ENCODE measurements around the gene KBTBD13.

KBTBD13 gene

GRCh38 chr15:65054333-65055200 is 22.0 kb upstream of the KBTBD13 start:
- DNase-seq = peak; percentile 51

GRCh38 chr15:65055201-65055870 is 21.2 kb upstream of the KBTBD13 start:
- no peak for DNase-seq

GRCh38 chr15:65056106-65056505 is 20.4 kb upstream of the KBTBD13 start:
- DNase-seq = no peak

DNA sequence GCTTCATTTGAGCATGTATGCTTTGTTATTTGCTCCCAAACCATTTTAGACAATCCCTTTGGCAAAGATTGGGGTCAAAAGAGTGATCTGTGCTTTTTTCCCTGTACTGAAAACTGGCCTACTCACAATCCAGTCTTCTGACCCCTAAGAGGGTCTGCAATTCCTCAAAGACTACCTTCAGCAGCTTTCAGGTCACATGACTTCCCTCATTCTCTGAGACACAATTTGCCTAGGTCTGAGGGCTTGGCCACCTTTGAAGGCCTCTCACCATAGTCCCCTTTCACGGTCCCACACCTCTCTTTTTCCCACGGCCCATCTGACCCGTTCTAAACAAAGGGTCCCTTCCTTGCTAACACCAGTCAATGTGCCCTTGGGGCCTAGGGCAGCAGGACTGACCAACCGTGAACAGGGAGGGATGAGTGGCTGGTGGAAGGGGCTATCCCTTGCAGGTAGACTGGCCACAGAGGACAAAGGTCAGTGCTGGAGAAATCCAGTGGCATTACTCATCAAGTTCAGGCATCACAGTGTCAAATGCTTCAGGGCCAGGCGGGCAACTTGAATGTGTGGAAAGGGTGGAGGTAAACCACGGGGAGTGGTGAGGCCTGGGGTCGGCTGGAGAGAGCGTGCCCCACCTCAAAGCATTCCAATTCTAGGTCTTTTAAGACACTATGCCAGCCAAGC is 19.5 kb upstream of the KBTBD13 start:
- no peak for DNase-seq

DNA sequence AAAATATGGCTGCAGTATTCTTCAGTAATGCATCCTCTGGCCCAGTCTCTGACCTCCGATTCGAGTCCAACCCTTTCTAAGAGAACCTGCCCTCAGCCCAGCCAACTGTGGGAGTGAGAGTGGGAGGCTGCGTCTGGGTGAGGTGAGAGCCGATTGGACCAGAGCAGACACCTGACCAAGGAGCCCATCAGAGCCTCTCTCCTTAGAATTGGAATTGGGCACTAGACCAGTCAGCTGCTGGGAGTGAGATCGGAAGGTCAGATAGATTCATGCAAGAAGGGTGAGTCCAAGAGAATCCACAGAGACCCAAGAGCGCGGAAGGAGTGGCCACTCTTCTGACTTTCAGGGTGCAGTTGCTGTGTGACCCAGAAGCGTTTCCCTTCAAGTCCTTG is 19.0 kb upstream of the KBTBD13 start:
- DNase-seq = no peak

DNA sequence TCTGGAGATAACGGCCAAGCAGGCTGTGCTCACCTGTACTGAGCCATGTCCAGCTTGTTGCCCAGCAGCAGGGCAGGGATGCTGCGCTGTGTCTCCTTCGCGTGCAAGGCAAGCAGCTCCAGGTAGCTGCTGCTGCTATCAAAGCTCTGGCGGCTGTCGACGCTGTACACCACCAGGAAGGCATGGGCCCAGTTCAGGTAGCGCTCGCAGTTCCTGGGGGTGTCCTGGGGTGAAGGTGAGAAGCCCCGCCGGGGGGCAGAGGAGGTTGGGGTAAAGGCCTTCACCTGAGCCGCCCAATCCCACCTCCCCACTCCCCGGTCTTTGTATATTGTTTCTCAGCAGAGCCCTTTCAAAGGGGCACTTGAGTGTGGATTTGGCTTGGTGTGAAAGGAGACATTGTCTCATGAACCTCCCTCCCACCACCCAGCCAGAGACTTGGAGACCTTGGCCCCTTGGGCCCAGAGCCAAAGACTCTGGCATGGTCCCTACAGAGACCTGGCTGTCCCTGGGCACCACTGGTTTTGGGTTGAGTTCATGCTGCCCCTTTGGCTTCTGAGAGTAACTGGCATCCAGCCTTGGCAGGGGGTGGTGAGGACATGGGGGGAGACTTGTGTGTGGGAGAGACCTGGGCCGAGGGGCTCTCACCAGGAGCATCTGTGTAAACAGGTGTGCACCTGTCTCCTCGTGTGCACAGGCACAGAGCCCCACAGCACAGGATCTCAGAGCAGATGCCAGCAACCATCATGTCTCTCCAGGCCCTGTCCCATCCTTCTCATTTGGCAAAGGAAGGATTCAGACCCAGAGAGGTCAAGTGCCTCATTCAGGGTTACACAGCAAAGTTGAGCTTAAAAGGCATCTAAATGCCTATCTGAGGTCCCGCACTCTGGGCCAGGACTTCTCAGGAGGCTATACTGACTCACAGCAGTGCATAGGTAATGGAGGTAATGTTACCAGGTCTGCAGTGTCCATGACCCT is 17.9 kb upstream of the KBTBD13 start:
- no peak for DNase-seq

DNA sequence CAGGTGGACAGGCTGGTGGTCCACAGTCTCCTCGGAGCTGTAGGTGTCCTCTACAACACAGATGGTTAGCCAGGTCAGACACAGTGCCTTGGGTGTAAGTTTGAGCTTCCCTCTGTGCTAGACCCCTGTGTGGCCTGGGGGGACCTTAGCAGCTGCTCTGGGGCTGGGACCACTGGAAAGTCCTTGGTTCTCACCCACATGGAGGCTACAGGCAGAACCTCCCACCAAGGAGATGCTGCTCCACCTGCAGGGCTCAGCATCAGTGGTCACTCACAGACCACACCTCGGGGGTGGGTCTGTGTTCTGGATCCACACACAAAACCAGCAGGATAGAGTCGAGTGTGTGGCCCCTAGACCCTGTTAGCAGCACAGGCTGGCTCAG is 17.2 kb upstream of the KBTBD13 start:
- DNase-seq = no peak

DNA sequence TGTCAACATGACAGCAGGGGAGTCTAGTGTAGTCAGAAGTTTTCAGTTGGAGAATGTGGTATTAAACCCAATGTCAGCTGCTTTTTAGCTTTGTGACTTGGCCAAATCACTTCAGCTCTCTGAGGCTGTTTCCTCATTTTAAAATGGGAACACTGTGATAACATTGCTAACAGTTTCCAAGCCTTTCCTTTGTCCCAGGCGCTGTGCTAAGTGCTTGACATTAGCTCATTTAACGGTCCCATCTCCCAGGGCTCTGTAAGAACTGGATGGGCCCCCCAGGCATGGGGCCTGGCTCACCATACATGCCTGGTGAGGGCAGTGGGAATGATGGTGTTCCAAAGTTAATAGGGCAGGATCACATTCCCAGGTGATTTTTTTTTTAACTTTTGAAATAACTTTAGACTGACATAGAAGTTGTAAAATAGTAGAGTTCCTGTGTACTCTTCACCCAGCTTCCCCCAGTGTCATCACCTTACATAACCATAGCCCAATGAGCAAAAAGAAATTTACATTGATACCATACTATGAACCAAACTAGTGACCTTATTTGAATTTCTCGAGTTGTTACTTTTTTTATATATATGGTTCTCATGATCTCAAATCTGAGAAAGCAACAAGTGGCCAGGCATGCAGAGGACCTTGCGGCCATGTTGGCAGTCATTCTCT is 16.5 kb upstream of the KBTBD13 start:
- no peak for DNase-seq

DNA sequence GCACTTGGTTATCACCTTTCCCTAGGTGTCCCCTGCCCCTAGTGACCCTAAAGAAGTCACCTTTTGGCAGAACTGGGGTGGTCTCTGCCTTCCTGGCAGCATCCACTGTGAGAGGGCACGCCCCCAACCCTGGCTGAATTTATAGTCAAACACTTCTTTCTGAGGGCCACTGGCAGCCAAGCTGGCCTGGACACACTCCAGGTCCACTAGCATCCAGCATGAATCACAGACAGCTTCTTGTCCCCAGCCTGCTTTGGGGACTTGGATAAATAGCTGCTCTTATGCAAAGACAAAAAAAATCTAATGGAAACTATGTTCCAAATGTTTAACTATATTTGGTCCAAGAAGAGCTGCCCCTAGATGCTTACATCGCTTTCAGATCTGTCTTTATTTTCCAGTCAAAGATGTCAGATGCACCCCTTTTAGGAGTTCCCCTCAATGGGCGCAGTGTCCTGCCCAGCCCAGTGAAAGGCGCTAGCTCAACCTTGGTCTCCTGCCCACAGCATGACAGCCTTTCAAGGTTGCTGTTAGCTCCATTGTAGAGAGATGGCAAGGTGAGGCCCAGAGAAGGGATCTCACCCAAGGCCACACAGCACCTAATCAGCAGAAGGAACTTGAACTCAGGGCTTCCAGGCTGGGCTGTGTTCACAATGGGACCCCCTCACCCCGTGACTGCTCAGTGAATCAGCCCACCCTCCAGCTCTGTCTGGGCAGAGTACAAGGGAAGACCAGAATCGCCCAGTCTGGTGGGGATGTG is 15.7 kb upstream of the KBTBD13 start:
- no peak for DNase-seq

GRCh38 chr15:65062061-65062460 is 14.5 kb upstream of the KBTBD13 start:
- no peak for DNase-seq

- DNase-seq = no peak
Observed at GRCh38 chr15:65062726-65063125, 13.8 kb upstream of the KBTBD13 start.

- no peak for DNase-seq
Observed at GRCh38 chr15:65066001-65066634, 10.4 kb upstream of the KBTBD13 start.

DNA sequence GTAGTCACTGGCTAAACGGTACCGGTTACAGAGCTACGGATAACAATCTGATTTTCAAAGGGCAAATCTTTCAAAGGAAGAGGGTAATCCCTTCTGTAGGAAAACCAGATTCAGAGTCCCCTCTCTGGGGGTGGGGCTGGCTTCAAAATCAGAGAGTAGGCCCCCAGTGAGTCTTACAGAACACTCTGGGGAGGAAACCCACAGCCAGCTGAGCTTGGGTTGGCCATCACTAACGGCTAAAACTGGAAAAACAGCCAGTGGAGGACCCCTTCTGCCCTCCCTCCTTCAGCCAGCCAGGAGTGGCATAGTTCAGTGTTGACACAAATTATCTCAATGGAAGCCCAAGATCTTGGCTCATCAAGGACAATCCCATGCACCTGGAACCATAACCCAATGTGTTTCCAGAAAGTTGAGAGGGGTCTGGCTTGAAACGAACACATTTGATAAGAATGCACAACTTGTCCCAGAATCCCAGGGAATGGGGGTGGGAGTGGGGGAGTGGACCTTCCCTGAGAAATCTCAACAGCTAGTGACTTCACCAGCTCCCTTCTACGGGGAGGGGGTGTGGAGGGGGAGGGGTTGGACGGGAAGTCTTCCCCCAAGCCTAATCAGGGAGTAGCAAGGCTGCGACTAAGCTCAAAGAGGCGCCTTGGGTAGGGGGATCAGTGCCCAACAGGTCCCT is 9.8 kb upstream of the KBTBD13 start:
- no peak for DNase-seq

DNA sequence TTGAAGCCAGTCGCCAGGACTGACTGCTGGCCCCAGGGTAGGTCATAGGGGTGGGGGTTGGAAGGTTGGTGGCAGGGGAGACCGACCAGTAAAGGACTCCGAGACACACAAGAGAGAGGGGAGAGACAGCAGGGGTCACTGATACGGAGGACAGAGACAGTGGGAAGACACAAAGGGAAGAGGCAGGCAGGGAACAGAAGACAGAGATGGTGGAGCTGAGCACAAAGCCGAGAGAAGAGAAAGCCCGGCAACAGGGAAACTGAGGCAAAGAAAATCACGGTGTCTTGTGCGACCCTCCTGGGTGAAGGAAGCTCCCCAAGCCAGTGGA is 9.3 kb upstream of the KBTBD13 start:
- no peak for DNase-seq

GRCh38 chr15:65067645-65068402 is 8.7 kb upstream of the KBTBD13 start, which contains the start of gene RASL12:
RASL12 (minus strand) TSS chr15:65067991; CDS start chr15:65067835, 156 bp downstream.
- DNase-seq = no peak

DNA sequence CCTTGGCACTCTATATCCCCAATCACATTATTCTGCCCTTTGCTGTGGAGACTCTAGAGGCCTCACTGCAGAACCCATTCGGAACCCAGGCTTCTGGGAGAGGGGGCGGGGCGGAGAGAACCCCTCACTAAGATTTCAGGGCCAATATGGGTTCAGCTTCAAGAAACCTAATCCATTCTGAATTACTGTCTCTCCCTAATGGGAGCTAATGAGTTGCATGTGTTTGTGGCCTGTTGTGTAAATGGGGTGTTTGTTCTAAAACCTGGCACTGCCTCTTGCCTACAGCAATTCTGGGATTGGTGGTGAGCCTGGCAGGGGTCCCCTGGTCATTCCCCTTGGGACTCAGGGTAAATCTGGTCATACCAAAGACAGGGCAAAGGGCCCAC is 8.2 kb upstream of the KBTBD13 start:
- DNase-seq = no peak

DNA sequence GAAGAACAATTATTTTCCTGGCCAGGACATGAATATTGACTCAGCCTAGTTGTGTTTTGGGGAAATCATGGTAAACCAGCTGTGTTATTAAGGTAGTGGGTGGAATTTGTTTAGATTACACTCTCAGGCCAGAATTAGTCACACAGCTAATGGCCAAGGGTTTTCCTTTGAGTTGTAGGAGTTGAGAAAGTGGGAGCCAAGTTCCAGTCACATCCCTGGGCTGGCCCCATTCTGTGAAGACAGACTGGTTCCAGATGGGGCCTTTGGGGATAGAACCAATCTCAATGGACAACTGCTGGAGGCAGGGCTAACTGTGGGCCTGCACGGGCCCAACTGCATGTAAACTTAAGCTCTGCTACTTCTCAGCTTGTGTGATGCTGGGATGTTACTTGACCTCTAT is 7.4 kb upstream of the KBTBD13 start:
- no peak for DNase-seq

- no peak for DNase-seq
Observed at GRCh38 chr15:65069779-65070546, 6.6 kb upstream of the KBTBD13 start.

GRCh38 chr15:65071381-65071811 is 5.2 kb upstream of the KBTBD13 start:
- no peak for DNase-seq

All from NCI-H1436 (cell line).